PC-3 (cell line): ENCODE measurements around the gene PREPL. TPM values are rescaled to one million over a fixed set of nuclear protein-coding genes. Genes with fewer than 3 reads are reported as not detected.

ENCODE experiments used
- ATAC-seq: fragments of 200-7000 bp; cut with Tn5 transposase; 2 replicates; pipeline ENCODE4 v1.9.1; 2020; ENCODE audit warnings: mild to moderate bottlenecking, moderate library complexity
- BruUV-seq: library from RNA; stranded (reverse); fragments of 400-500 nt; replicated peaks from 2 replicates; lab custom pipeline; 2021; lab: Mats Ljungman, UMichigan
- CTCF ChIA-PET: fragments of 300-600 bp; sonication (Branson Sonifier 250); formaldehyde crosslinking; loops from one replicate; lab custom pipeline; 2022; ENCODE audit warnings: antibody characterized with exemption; lab: Charles Lee
- POLR2A ChIA-PET: fragments of 300-600 bp; sonication (Branson Sonifier 250); formaldehyde crosslinking; loops from one replicate; lab custom pipeline; 2022; ENCODE audit warnings: antibody characterized with exemption; ENCODE audit not compliant: unreplicated experiment; lab: Charles Lee
- DNase-seq: peaks from one replicate; pipeline ENCODE4 v3.0.0-alpha.2; 2015
- H2AFZ ChIP-seq: fragments of 300-600 bp; sonication (generic); 2 replicates; pipeline ENCODE4 v1.6.0; 2016; ENCODE audit warnings: antibody characterized with exemption, low read length
- H3F3A ChIP-seq: fragments of 300-600 bp; sonication (generic); one replicate; pipeline ENCODE4 v1.6.0; 2017; ENCODE audit warnings: antibody characterized with exemption, low read length, control low read depth, mild to moderate bottlenecking; ENCODE audit not compliant: unreplicated experiment
- H3K27ac ChIP-seq: fragments of 300-600 bp; sonication (generic); 2 replicates; pipeline ENCODE4 v1.5.1; 2016; ENCODE audit warnings: mild to moderate bottlenecking, low read length
- H3K27me3 ChIP-seq: fragments of 300-600 bp; sonication (generic); 2 replicates; pipeline ENCODE4 v1.6.1; 2016; ENCODE audit warnings: low read length, mixed read lengths
- H3K36me3 ChIP-seq: fragments of 300-600 bp; sonication (generic); 2 replicates; pipeline ENCODE4 v1.6.1; 2016; ENCODE audit warnings: low read depth, mixed run types, low read length, mixed read lengths
- H3K4me1 ChIP-seq: fragments of 300-600 bp; sonication (generic); 2 replicates; pipeline ENCODE4 v1.5.1; 2016; ENCODE audit warnings: low read length; ENCODE audit not compliant: insufficient read depth
- H3K4me2 ChIP-seq: fragments of 300-600 bp; sonication (generic); 2 replicates; pipeline ENCODE4 v1.6.0; 2016; ENCODE audit warnings: low read length
- H3K4me3 ChIP-seq: fragments of 300-600 bp; sonication (generic); 2 replicates; pipeline ENCODE4 v1.5.1; 2016; ENCODE audit warnings: mild to moderate bottlenecking, low read length, mixed read lengths
- H3K79me2 ChIP-seq: fragments of 300-600 bp; sonication (generic); 2 replicates; pipeline ENCODE4 v1.6.1; 2017; ENCODE audit warnings: low read length, mixed read lengths
- H3K9ac ChIP-seq: fragments of 300-600 bp; sonication (generic); 2 replicates; pipeline ENCODE4 v1.6.0; 2016; ENCODE audit warnings: mild to moderate bottlenecking, low read length
- H3K9me2 ChIP-seq: fragments of 300-600 bp; sonication (generic); replicated peaks from 2 replicates; pipeline ENCODE4 v1.6.1; 2016; ENCODE audit warnings: mixed run types, low read length, mixed read lengths
- H3K9me3 ChIP-seq: fragments of 300-600 bp; sonication (generic); 2 replicates; pipeline ENCODE4 v1.6.1; 2016; ENCODE audit warnings: low read length, mixed read lengths
- H4K20me1 ChIP-seq: fragments of 300-600 bp; sonication (generic); 2 replicates; pipeline ENCODE4 v1.6.1; 2016; ENCODE audit warnings: low read length, mixed read lengths
- EZH2 ChIP-seq: fragments of 300-600 bp; sonication (generic); IDR thresholded peaks from one replicate; pipeline ENCODE4 v1.6.1; 2017; ENCODE audit warnings: antibody characterized with exemption, mild to moderate bottlenecking, low read length; ENCODE audit not compliant: unreplicated experiment
- EZH2phosphoT487 ChIP-seq: fragments of 300-600 bp; sonication (generic); IDR thresholded peaks from 2 replicates; pipeline ENCODE4 v1.6.1; 2018; ENCODE audit warnings: mild to moderate bottlenecking, antibody characterized with exemption, low read length, borderline replicate concordance
- intact Hi-C: fragments of 100-400 bp; cut with micrococcal nuclease; formaldehyde crosslinking; loops from 2 replicates; pipeline ENCODE4 v1.9.0; 2023
- total RNA-seq: library from RNA; depleted of rRNA; stranded (reverse); fragments of >200 nt; gene quantifications from 2 replicates; pipeline ENCODE4 v1.2.3, GENCODE V29; 2014
- TF ChIP-seq, protein P1 (sequence below): fragments of 300-600 bp; sonication (generic); conservative IDR thresholded peaks from 2 replicates; pipeline ENCODE4 v1.5.1; 2017; ENCODE audit warnings: antibody characterized with exemption, low read depth, mild to moderate bottlenecking, low read length

The PREPL gene
- total RNA-seq, 1 experiment from 2014 or later: 36.2 TPM

GRCh38 chr2:44285174-44285573 lies 76.1 kb downstream of the PREPL start:
- DNase-seq (no peak), ATAC-seq (no peak)
- CTCF ChIA-PET: no interaction called here
- POLR2A ChIA-PET: no interaction called here
- Histone ChIP-seq H3K27ac (no peak overlapping the region), H3K4me1 (peaks cover 23% of the 10 kb centered on the region), H4K20me1 (no peaks in the 10 kb centered on the region), H3K9ac (no peak overlapping the region), H3K27me3 (no peaks in the 10 kb centered on the region), H3K4me2 (no peak overlapping the region), H2AFZ (no peak overlapping the region), H3K36me3 (no peaks in the 10 kb centered on the region), H3K4me3 (no peak overlapping the region), H3K9me2 (no peaks in the 10 kb centered on the region), H3K79me2 (no peaks in the 10 kb centered on the region), H3F3A (no peaks in the 10 kb centered on the region), H3K9me3 (no peaks in the 10 kb centered on the region)
- no TSS peak for BruUV-seq
- intact Hi-C loops: no loop called here
- TF ChIP-seq EZH2phosphoT487 (no peak), EZH2 (no peak)
- TF ChIP-seq, protein P1, sequence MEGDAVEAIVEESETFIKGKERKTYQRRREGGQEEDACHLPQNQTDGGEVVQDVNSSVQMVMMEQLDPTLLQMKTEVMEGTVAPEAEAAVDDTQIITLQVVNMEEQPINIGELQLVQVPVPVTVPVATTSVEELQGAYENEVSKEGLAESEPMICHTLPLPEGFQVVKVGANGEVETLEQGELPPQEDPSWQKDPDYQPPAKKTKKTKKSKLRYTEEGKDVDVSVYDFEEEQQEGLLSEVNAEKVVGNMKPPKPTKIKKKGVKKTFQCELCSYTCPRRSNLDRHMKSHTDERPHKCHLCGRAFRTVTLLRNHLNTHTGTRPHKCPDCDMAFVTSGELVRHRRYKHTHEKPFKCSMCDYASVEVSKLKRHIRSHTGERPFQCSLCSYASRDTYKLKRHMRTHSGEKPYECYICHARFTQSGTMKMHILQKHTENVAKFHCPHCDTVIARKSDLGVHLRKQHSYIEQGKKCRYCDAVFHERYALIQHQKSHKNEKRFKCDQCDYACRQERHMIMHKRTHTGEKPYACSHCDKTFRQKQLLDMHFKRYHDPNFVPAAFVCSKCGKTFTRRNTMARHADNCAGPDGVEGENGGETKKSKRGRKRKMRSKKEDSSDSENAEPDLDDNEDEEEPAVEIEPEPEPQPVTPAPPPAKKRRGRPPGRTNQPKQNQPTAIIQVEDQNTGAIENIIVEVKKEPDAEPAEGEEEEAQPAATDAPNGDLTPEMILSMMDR: no peak

DNA sequence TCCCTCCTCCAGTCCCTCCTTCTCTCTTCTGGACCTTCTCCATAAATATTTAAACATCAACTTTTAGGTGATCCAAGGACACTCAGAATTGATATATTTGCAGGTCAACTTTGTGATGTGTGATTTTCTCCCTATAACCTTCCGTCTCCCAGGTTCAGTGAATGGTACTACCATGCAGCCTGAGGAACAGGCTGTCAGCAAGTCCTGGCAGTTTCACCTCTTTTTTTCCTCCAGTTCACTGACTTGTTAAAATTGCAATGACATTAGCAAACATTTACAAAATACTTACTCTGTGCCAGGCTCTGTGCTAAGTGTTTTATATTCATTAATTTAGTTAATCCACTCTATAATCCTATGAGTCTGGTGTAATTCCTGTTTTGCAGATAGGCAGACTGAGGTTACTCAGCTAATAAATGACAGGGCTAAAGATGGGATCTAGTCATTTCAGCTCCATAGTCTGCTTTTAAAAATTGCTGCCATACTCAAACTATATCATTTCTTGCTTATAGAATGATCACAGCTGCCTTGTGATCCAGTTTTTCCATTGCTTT lies 78.1 kb downstream of the PREPL start:
- ATAC-seq (no peak), DNase-seq (no peak)
- Histone ChIP-seq H3K4me2 (no peak overlapping the region), H3K4me3 (no peak overlapping the region), H3K27ac (no peak overlapping the region), H3K9me3 (no peaks in the 10 kb centered on the region), H3K27me3 (no peaks in the 10 kb centered on the region), H3K4me1 (peaks cover 18% of the 10 kb centered on the region), H3K9ac (no peak overlapping the region), H3F3A (no peaks in the 10 kb centered on the region), H3K9me2 (no peaks in the 10 kb centered on the region), H2AFZ (no peak overlapping the region), H4K20me1 (no peaks in the 10 kb centered on the region), H3K79me2 (no peaks in the 10 kb centered on the region), H3K36me3 (no peaks in the 10 kb centered on the region)
- BruUV-seq: no TSS peak
- TF ChIP-seq, protein P1: no peak
- TF ChIP-seq EZH2phosphoT487 (no peak), EZH2 (no peak)
- CTCF ChIA-PET: no interaction called here
- POLR2A ChIA-PET: no interaction called here
- intact Hi-C loops: no loop called here

GRCh38 chr2:44280869-44281268 lies 80.4 kb downstream of the PREPL start:
- Histone ChIP-seq H3K4me2 (no peak overlapping the region), H3K9me2 (no peaks in the 10 kb centered on the region), H3K4me3 (no peak overlapping the region), H2AFZ (no peak overlapping the region), H3K4me1 (peaks cover 18% of the 10 kb centered on the region), H3K9ac (no peak overlapping the region), H4K20me1 (no peaks in the 10 kb centered on the region), H3K9me3 (no peaks in the 10 kb centered on the region), H3K27me3 (no peaks in the 10 kb centered on the region), H3F3A (no peaks in the 10 kb centered on the region), H3K27ac (no peak overlapping the region), H3K36me3 (no peaks in the 10 kb centered on the region), H3K79me2 (no peaks in the 10 kb centered on the region)
- no TSS peak for BruUV-seq
- TF ChIP-seq EZH2 (no peak), EZH2phosphoT487 (no peak)
- TF ChIP-seq, protein P1: no peak
- ChIA-PET POLR2A (no interaction called here), CTCF (no interaction called here)
- ATAC-seq: no peak
- DNase-seq: no peak
- intact Hi-C loops: no loop called here
